ENCODE data around the gene MYO18B. TPM values are rescaled to one million over a fixed set of nuclear protein-coding genes. Genes with fewer than 3 reads are reported as not detected.

The MYO18B gene
- total RNA-seq, 1 donor from 2014 or later: not detected

GRCh38 chr22:25833091-25833490 is 91.1 kb downstream of the MYO18B start:
- no peaks in the 10 kb centered on the region for H3K4me1 Mint-ChIP-seq
- no peaks in the 10 kb centered on the region for H3K9me3 Mint-ChIP-seq
- no peak overlapping the region for H3K27ac Mint-ChIP-seq (ENCODE audit: unreplicated experiment)
- H3K4me3 Mint-ChIP-seq: no peak overlapping the region
- DNase-seq (ENCODE audit: low read depth, low spot score): no peak
- H3K27me3 Mint-ChIP-seq (ENCODE audit: low read depth): peaks cover 2% of the 10 kb centered on the region
- no peaks in the 10 kb centered on the region for H3K36me3 Mint-ChIP-seq (ENCODE audit: low read depth)
- no peak for TF ChIP-seq CTCF (conservative IDR thresholded peaks at IDR 0.05)

DNA sequence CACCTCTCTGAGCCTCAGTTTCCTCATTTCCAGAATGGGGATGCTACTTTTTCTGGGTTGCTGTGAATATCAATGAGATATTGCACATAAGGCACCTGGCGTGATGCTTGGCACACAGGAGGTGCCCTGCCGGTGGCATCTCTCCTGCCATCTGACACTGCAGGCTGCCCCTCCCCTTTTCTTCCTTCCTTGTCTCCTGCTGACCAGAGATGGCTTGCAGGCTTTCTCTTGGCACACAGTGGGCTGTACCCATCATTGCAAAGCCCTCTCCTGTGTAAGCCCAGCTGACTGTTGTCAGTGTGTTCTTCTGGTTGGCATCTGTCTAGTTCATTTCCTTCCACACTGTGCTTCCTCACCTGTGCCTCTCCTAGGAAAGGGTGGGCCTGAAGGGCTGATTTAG is 91.7 kb downstream of the MYO18B start:
- TF ChIP-seq CTCF (conservative IDR thresholded peaks at IDR 0.05): no peak
- Mint-ChIP-seq H3K27ac (ENCODE audit: unreplicated experiment) (no peak overlapping the region), H3K4me3 (no peak overlapping the region), H3K9me3 (no peaks in the 10 kb centered on the region), H3K4me1 (no peaks in the 10 kb centered on the region), H3K36me3 (ENCODE audit: low read depth) (no peaks in the 10 kb centered on the region), H3K27me3 (ENCODE audit: low read depth) (peaks cover 2% of the 10 kb centered on the region)
- no peak for DNase-seq (ENCODE audit: low read depth, low spot score)

GRCh38 chr22:25834490-25834889 is 92.5 kb downstream of the MYO18B start:
- Mint-ChIP-seq H3K9me3 (no peaks in the 10 kb centered on the region), H3K27me3 (ENCODE audit: low read depth) (peaks cover 2% of the 10 kb centered on the region), H3K4me1 (peaks cover 4% of the 10 kb centered on the region), H3K36me3 (ENCODE audit: low read depth) (no peaks in the 10 kb centered on the region), H3K27ac (ENCODE audit: unreplicated experiment) (no peak overlapping the region), H3K4me3 (no peak overlapping the region)
- no peak for DNase-seq (ENCODE audit: low read depth, low spot score)
- TF ChIP-seq CTCF (conservative IDR thresholded peaks at IDR 0.05): no peak

GRCh38 chr22:25835348-25835747 is 93.4 kb downstream of the MYO18B start:
- H3K36me3 Mint-ChIP-seq (ENCODE audit: low read depth): no peaks in the 10 kb centered on the region
- H3K27me3 Mint-ChIP-seq (ENCODE audit: low read depth): peaks cover 2% of the 10 kb centered on the region
- no peak overlapping the region for H3K27ac Mint-ChIP-seq (ENCODE audit: unreplicated experiment)
- DNase-seq (ENCODE audit: low read depth, low spot score): no peak
- no peak for TF ChIP-seq CTCF (conservative IDR thresholded peaks at IDR 0.05)
- no peaks in the 10 kb centered on the region for H3K9me3 Mint-ChIP-seq
- peaks cover 10% of the 10 kb centered on the region for H3K4me1 Mint-ChIP-seq
- no peak overlapping the region for H3K4me3 Mint-ChIP-seq

GRCh38 chr22:25837288-25837900 is 95.4 kb downstream of the MYO18B start:
- Mint-ChIP-seq H3K36me3 (ENCODE audit: low read depth) (no peaks in the 10 kb centered on the region), H3K4me1 (peaks cover 17% of the 10 kb centered on the region), H3K27ac (ENCODE audit: unreplicated experiment) (no peak overlapping the region), H3K27me3 (ENCODE audit: low read depth) (peaks cover 2% of the 10 kb centered on the region), H3K4me3 (no peak overlapping the region), H3K9me3 (no peaks in the 10 kb centered on the region)
- no peak for TF ChIP-seq CTCF (conservative IDR thresholded peaks at IDR 0.05)
- no peak for DNase-seq (ENCODE audit: low read depth, low spot score)
